Measurements from ENCODE around the gene KAZN. TPM values are rescaled to one million over a fixed set of nuclear protein-coding genes. Genes with fewer than 3 reads are reported as not detected.

KAZN gene
- polyA plus RNA-seq, 1 experiment, result 3.7 TPM

DNA sequence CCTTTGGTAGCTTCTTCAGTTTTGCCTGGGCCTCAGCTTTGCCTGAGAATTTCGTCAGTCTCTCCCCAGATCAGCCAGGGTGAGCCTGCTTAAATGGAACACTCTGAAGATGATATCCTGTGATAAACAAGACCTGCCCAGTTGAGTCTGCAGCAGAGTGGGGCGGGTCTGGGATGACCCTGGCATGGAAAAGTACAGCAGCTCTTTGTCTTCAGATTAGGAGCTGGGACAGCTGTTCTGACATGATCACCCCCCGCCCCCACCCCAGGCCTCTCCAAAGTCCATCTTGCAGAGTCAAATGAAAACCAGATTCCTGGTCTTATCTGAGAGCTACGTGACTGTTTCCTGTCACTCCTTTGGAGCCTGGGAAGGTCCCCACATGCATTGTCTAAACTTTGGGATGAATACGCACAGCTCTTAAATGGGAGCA lies 552.9 kb downstream of the KAZN start:
- ChIA-PET CTCF (interaction anchor here (0.5 to 4.1 kb wide), 17 partner anchors 8 to 624 kb away, joined by 3 to 65 read pairs (median 4); no protein-coding TSS in a partner anchor), POLR2A (interaction anchor here (0.6 kb wide), 1 partner anchor 309 kb away, joined by 7 read pairs; no protein-coding TSS in a partner anchor)
- Histone ChIP-seq H3K27me3 (ENCODE audit: control insufficient read depth, insufficient read depth, low read length) (peaks cover 11% of the 10 kb centered on the region), H3K4me3 (ENCODE audit: low read depth, low read length) (no peak overlapping the region), H3K27ac (ENCODE audit: low read depth, low read length) (no peak overlapping the region), H3K9me3 (ENCODE audit: control insufficient read depth, insufficient read depth, low read length) (no peaks in the 10 kb centered on the region; the same call in 1 of the 2 replicates)
- no peak for DNase-seq (ENCODE audit: low read depth, low spot score)
- TF ChIP-seq, protein P1, sequence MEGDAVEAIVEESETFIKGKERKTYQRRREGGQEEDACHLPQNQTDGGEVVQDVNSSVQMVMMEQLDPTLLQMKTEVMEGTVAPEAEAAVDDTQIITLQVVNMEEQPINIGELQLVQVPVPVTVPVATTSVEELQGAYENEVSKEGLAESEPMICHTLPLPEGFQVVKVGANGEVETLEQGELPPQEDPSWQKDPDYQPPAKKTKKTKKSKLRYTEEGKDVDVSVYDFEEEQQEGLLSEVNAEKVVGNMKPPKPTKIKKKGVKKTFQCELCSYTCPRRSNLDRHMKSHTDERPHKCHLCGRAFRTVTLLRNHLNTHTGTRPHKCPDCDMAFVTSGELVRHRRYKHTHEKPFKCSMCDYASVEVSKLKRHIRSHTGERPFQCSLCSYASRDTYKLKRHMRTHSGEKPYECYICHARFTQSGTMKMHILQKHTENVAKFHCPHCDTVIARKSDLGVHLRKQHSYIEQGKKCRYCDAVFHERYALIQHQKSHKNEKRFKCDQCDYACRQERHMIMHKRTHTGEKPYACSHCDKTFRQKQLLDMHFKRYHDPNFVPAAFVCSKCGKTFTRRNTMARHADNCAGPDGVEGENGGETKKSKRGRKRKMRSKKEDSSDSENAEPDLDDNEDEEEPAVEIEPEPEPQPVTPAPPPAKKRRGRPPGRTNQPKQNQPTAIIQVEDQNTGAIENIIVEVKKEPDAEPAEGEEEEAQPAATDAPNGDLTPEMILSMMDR (IDR thresholded peaks at IDR 0.05; ENCODE audit: low read depth, low read length), result no peak

DNA sequence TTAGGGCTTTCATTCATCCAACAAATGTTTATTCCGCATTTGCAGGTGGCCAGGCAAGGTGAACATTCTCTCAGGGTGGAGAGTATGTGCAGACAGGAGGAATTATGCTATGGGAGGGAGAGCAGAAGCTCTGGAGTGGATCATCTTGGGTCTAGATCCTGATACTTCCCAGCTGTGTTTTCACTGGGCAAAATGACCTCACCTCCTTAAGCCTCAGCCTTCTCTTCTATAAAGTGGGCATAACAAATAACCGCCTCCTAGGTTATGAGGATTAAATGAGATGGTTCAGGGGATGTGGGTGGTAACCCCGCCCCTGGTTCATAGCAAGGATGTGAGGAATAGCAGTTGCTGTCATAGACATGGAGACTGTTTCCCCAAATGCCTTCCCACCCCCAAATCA lies 553.4 kb downstream of the KAZN start:
- TF ChIP-seq, protein P1 (IDR thresholded peaks at IDR 0.05; ENCODE audit: low read depth, low read length), result no peak
- POLR2A ChIA-PET, result interaction anchor here (0.6 kb wide), 2 partner anchors 23 to 309 kb away, joined by 3 to 7 read pairs; no protein-coding TSS in a partner anchor
- peak overlapping the region; percentile 41 for H3K4me3 ChIP-seq (ENCODE audit: low read depth, low read length)
- peaks cover 11% of the 10 kb centered on the region for H3K27me3 ChIP-seq (ENCODE audit: control insufficient read depth, insufficient read depth, low read length)
- no peaks in the 10 kb centered on the region; the same call in 1 of the 2 replicates for H3K9me3 ChIP-seq (ENCODE audit: control insufficient read depth, insufficient read depth, low read length)
- no peak for DNase-seq (ENCODE audit: low read depth, low spot score)
- CTCF ChIA-PET, result interaction anchor here (0.5 to 4.1 kb wide), 27 partner anchors 8 to 280 kb away, joined by 3 to 65 read pairs (median 4); no protein-coding TSS in a partner anchor
- H3K27ac ChIP-seq (ENCODE audit: low read depth, low read length), result peak overlapping the region; percentile 39

DNA sequence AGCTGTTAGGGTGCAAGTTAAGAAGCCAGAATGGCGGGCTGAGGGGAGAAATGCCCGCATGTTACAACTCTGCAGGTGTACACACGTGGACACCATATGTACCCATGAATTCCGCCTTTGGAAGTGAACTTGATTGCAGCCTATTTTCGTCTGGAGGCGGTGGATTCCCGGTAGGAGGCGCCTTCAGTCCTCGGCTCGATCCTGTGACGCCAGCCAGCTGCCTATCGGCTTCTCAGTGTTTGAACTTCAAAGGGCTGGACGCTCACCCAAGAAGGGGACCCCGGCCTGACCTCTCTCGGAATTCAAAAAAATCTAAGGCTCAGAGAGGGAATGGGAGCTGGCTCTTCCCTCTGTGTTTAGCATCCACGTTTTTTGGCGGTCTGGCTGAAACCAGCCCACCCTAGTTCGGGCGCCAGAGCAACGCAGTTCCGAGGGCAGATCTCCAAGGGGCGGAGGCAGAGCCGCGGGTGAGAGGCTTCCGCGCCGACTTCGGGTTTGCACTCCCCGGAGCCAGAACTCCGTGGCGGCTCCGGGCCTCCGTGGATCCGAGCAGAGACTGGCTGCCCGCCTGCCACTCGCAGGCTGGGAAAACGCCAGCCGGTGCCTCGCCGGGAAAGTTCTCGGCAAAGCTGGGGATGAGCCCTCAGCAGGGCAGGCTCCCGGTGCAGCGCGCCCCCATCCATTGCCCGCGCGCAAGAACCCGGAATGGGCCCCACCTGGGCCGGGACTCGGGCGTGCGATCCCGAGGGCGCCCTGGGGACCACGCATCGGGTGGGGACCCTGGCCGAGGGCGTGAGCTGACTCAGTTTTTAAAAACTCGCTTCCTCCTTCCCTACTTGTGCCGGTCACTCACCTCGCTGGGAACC lies 554.1 kb downstream of the KAZN start:
- DNase-seq (ENCODE audit: low read depth, low spot score), result peak; percentile 74
- peak overlapping the region; percentile 71 for H3K4me3 ChIP-seq (ENCODE audit: low read depth, low read length)
- TF ChIP-seq, protein P1 (IDR thresholded peaks at IDR 0.05; ENCODE audit: low read depth, low read length), result peak; percentile 82
- H3K27me3 ChIP-seq (ENCODE audit: control insufficient read depth, insufficient read depth, low read length), result peaks cover 8% of the 10 kb centered on the region
- H3K9me3 ChIP-seq (ENCODE audit: control insufficient read depth, insufficient read depth, low read length), result no peaks in the 10 kb centered on the region; the same call in 1 of the 2 replicates
- ChIA-PET CTCF (interaction anchor here (0.6 to 4.1 kb wide), 34 partner anchors 8 to 279 kb away, joined by 3 to 65 read pairs (median 4); no protein-coding TSS in a partner anchor), POLR2A (interaction anchor here (0.6 kb wide), 1 partner anchor 24 kb away, joined by 3 read pairs; no protein-coding TSS in a partner anchor)
- H3K27ac ChIP-seq (ENCODE audit: low read depth, low read length), result peak overlapping the region; percentile 65

DNA sequence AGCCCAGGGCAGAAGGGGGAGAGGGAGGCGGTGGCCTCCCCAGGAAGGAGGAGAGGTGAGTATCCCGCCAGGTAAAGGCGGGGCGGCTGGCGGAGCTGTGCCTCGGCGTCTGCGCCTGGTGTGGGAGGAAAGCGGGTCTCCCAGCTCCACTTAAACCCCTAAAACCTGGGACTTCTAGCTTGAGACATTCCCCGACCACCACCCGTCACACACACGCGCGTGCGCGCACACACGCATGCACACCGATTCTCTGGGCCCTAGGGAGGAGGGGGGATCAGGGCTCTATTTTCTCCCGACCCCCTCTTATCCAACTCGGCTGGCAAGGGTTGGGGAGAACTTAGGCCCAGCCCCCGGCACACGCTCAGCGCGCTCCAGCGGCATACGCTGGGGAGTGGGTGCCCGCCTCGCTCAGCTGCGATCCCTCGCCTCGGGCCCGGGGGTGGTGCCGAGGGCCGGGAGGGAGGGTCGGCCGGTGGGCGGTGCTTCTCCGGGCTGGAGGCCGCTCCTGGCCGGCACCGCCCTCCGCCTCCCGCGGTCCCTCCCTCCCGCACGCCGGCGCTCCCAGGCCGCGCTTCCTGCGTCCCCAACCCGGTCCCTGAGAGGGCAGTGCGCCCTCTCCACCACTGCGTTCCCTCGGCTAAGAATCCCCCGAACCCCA lies 554.8 kb downstream of the KAZN start, which contains the start of gene TMEM51:
TMEM51 (plus strand) TSS at position 564 of the 658 bp plus-strand sequence. CDS start 61,341 bp downstream, outside the sequence.
- H3K27ac ChIP-seq (ENCODE audit: low read depth, low read length), result peak within 1 kb of the TSS; percentile 65
- no peaks in the 10 kb centered on the region; the same call in 1 of the 2 replicates for H3K9me3 ChIP-seq (ENCODE audit: control insufficient read depth, insufficient read depth, low read length)
- POLR2A ChIA-PET, result no interaction called here
- CTCF ChIA-PET, result interaction anchor here (0.8 to 4.1 kb wide), 20 partner anchors 8 to 215 kb away, joined by 3 to 65 read pairs (median 4); no protein-coding TSS in a partner anchor
- TF ChIP-seq, protein P1 (IDR thresholded peaks at IDR 0.05; ENCODE audit: low read depth, low read length), result no peak
- peak within 1 kb of the TSS; percentile 71 for H3K4me3 ChIP-seq (ENCODE audit: low read depth, low read length)
- no peak for DNase-seq (ENCODE audit: low read depth, low spot score)
- H3K27me3 ChIP-seq (ENCODE audit: control insufficient read depth, insufficient read depth, low read length), result peaks cover 8% of the 10 kb centered on the region
